Fibroblast of villous mesenchyme (primary cell): ENCODE results near the gene ANKZF1. TPM values are rescaled to one million over a fixed set of nuclear protein-coding genes. Genes with fewer than 3 reads are reported as not detected.
"Not testable (repeated sequence)": the region's sequence is repeated elsewhere in the genome, so short reads cannot be mapped to it uniquely, and the experiment has no call there.

Experiments
- DNase-seq: peaks from one replicate; pipeline ENCODE4 v3.0.0-alpha.2; 2010; ENCODE audit warnings: low read depth
- H3K4me3 ChIP-seq: 2 replicates; pipeline ENCODE4 v1.5.1; 2011; ENCODE audit warnings: low read depth, mild to moderate bottlenecking, low read length
- CTCF ChIP-seq: IDR thresholded peaks from 2 replicates; pipeline ENCODE4 v1.5.1; 2012; ENCODE audit warnings: low read depth, mild to moderate bottlenecking, low read length; ENCODE audit not compliant: insufficient read depth
- total RNA-seq: library from RNA; depleted of rRNA; stranded (reverse); fragments of >200 nt; gene quantifications from 2 replicates; pipeline ENCODE4 v1.2.3, GENCODE V29; 2012

Gene ANKZF1
- total RNA-seq, 1 donor: 22.0 TPM

- TF ChIP-seq CTCF: no peak
- no peak for DNase-seq
- H3K4me3 ChIP-seq: no peak overlapping the region
These were observed 42.7 kb upstream of the ANKZF1 start for GRCh38 chr2:219186754-219187456.

GRCh38 chr2:219197388-219197787 lies 32.2 kb upstream of the ANKZF1 start:
- no peak for DNase-seq
- no peak overlapping the region for H3K4me3 ChIP-seq
- no peak for TF ChIP-seq CTCF

- TF ChIP-seq CTCF: no peak
- no peak overlapping the region for H3K4me3 ChIP-seq
- no peak for DNase-seq
These were observed 30.6 kb upstream of the ANKZF1 start for GRCh38 chr2:219198974-219199373.

GRCh38 chr2:219199470-219200211 lies 30.0 kb upstream of the ANKZF1 start:
- no peak overlapping the region for H3K4me3 ChIP-seq
- DNase-seq: no peak
- no peak for TF ChIP-seq CTCF

GRCh38 chr2:219200502-219201326 lies 28.9 kb upstream of the ANKZF1 start:
- not testable (repeated sequence) for DNase-seq, H3K4me3 ChIP-seq

GRCh38 chr2:219201331-219201730 lies 28.3 kb upstream of the ANKZF1 start:
- DNase-seq, H3K4me3 ChIP-seq: not testable (repeated sequence)

GRCh38 chr2:219204425-219205164 lies 25.0 kb upstream of the ANKZF1 start:
- DNase-seq: no peak
- no peak for TF ChIP-seq CTCF
- no peak overlapping the region for H3K4me3 ChIP-seq
